Measurements from ENCODE around the gene HACD2.

The HACD2 gene

DNA sequence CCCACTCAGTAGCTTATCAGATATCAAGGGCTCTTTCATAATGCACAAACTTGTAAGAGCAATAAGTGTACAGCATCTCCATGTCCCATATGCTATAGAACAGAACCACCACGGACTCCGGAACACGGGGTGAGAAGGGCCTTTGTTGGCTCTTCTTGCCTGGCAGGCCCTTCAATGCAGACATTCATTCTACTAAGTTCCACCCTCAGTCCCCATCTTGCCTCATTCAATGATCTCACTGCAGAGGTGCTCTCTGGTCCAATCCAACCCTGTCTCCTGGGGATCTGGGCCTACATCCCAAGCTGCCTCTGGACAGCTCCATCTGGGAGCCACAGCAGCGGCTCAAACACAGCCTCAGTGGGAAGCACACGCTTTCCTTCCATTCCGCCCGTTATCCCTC is 16.8 kb downstream of the HACD2 start:
- DNase-seq: no peak

DNA sequence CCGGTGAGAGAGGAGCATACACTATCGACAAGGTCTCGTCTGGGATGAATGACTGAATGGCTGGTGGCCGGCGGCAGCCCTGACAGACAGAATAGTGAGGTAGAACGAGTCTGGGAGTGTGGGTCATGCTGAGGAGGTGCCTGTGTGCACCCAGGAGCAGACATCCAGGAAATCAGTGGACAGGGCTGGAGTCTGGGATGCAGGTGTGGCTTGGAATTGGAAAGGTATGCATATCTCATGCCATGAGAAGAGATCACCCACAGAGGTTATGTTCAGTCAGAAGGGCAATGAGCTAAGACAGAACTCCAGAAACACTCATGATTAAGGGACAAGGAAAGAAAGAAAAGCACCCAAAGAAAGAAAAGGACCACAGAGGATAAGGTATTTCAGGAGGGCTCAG is 20.8 kb downstream of the HACD2 start:
- DNase-seq: no peak

DNA sequence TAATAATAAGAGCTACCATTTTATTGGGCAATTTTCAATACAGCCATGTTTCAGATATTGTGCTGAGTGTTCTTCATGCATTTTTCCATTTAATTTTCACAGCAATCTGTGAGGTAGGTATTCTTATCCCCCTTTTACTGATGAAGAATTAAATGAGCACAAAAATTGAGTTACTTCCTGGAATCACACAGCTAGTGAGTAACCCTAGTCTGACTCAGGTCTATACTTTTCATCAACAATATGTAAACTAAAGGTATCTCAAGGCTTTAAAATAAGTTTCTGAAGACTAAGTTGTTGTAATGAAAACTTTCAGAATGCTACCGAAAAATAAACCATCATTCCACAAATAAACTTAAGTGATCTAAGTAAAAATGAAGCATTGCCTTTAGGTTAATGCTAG is 22.3 kb downstream of the HACD2 start:
- no peak for DNase-seq

DNA sequence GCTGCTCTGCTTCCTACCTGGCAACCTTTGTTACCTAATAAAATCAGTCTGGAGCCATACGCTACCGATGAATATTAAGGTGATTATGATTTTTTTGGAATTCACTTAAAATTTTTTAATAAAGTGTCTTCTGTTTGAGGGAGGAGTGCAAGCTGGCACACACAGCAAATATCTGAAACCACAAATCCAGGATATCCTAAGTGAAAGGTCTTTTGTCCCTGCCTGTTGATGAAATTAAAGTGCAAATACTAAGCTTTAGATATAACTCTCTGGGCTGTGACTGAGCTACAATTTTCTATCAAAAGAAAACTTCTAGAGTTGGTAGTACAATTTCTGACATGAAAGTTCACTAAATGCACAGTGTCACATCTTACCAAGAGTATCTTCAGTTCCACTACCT is 23.7 kb downstream of the HACD2 start:
- no peak for DNase-seq

- DNase-seq: peak; percentile 23
These were observed 25.6 kb downstream of the HACD2 start for GRCh38 chr3:123559040-123559861.

DNA sequence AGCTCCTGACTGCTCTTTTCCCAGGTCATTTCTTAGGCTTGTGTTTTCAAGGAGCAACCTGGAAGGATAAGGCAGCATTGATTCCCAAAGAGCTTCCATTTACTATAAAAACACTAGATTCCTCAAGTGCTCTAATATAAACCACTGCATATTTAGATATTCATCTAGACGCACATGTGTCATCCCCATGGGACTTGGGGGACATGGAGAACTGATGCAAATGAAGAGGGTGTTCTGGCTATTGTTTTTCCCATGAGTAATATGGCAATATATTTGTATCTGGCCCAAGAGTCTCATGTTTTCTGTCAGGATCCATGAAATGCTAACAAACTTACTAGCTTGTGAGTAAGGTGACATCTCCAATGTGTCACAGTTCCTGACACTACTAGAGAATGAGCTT is 31.3 kb downstream of the HACD2 start:
- DNase-seq: no peak

DNA sequence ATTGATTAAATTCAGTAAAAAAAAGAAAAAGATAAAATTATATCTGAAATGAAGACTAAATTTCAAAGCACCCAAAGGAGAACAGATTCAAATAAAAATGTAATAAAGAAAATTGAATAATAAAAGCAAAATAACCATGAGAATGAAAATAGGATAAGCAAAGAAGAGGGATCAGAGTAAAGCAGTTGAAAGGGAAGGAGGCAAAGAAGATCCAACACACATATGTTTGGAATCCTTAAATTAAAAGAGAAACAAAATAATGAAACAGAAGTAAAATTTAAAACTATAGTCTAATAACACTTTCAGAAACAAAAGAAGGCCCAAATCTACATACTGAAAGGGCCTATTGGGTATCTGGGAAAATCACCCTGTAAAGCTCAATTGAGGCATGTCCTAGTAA is 32.1 kb downstream of the HACD2 start:
- no peak for DNase-seq

DNA sequence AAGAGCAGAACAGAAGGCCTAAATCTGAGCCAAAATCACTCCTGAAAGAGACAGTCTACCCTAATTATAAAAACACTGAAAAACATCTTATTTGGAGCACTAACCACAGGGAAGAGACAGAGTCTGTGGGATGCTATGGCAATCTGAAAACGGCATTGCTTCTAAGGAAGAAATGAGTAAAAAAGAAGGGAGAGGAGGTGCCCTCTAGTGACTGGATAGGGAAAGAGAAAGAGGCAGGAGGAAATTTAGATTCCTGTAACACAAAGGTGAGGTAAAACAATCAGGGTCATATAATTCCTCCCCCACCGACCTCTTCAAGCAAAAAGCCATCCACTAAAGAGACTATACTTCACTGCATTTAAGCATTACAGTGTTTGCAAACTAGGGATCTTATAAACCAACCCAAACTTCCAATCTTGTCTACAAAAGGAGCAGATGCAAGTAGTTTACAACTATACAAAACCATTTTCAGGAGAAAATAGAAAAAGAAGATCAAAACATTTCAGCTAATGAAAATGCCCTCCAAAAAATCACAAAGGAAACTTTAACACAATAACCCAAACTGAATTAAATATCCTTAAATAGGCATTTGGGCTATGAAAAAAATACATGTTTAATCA is 32.6 kb downstream of the HACD2 start:
- DNase-seq: no peak

GRCh38 chr3:123547881-123548519 is 36.9 kb downstream of the HACD2 start:
- DNase-seq: no peak

DNA sequence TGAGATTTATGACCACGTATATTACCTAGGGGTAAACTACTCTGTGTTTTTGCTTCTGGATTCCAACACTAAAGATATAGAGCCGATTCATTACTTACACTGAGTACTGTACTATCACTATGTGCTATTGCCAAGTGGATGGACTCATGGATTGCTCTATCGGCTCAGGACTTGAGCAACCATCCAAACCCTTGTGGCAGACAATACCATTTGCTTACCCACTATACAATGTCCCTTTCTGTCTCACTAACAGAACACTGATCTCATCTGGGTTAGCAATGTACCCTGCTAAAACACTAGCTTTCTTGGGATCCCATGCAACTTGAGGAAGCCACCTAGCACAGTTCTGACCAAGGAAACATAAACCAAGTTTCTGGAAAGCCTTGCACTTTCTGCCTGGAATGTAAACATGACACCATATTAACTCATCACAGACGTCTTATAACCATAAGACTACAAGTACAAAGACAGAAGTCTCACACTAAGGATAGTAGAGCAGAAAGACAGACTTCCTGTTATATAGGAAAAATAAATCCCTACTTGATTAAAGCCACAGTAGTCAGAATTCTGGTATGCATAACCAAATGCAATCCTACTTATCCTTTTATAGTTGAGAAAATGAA is 38.6 kb downstream of the HACD2 start:
- no peak for DNase-seq

- no peak for DNase-seq
These were observed 40.9 kb downstream of the HACD2 start for GRCh38 chr3:123543950-123544349.

- DNase-seq: no peak
These were observed 44.6 kb downstream of the HACD2 start for GRCh38 chr3:123540285-123540684.

DNA sequence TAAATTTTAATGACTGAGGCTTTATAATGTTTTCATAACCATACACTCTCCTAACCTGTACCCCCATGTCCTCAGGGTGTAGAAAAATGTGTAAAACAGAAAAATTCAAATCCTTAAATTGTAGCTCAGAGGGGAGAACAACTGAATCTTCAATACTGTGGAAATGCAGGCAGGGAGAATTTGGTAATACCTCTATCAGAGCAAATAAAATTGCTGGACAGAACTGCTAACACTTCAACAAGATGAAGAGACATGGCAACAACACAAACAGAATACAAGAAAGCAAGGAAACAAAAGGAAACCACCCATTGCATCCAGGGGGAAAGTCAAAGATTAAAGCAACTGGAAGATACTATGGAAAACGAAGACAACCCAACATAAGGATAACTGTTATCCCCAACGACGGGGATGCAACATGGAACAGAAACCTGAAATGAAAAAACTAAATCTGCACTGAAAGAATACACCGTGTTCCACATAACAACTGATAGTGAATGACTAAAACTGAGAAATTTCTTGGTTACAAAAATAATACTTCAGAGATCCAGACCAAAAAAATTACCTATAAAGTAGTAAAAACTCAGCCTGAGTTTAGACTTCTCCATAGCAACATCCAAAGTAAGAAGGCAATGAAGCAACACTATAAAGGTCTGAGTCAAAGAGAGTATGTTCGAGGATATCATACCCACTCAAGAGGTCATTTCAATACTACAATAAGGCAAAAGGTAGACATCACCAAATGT is 48.5 kb downstream of the HACD2 start:
- DNase-seq: no peak

DNA sequence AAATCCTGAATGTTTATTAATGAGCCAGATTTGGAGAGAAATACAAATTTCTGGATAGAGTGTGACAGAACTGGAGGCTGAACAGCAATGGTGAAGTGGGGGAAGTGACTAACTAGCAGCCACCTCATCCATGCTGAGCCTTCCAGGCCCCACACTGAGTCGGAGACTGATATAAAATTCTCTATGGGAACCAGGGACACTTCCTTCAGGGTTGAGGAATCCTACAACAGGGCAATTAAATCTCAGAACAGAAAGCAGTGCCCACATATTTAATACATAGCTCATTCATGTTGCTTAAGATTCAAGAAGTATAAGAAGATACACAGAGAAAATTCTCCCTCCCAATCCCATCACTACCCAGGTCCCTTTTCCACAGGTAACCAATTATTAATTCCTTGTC is 49.3 kb downstream of the HACD2 start:
- DNase-seq: no peak

GRCh38 chr3:123534264-123534663 is 50.6 kb downstream of the HACD2 start:
- no peak for DNase-seq

DNA sequence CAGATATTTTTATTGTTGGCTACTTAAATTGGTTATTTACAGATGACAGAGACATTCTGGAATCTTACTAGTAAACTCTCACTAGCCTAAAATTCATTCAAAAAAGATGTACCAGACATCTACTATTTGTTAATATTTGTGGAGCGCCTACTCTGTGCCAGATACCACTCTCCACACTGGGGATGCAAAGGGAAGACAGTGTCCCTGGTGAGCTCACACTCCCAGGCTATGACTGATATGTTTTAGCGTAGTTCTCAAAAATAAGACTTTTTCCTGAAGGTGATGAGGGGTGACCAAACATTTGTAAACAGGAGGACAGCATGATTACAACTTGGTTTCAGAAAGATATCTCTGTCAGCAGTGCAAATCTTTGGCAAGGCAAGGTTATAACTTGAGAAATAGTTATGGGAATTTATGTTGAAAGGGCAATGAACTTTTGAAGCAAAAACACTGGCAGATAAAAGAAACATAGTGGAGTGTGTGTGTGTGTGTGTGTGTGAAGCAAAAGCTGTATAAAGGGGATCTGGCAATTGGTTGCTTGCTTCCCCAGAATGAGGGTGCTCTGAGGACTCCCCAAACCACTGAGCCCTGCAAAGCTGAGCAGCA is 51.2 kb downstream of the HACD2 start:
- no peak for DNase-seq

- no peak for DNase-seq
These were observed 56.7 kb downstream of the HACD2 start for GRCh38 chr3:123528130-123528529.

GRCh38 chr3:123527046-123527445 is 57.8 kb downstream of the HACD2 start:
- no peak for DNase-seq

- DNase-seq: no peak
These were observed 58.4 kb downstream of the HACD2 start for GRCh38 chr3:123526474-123526873.

- no peak for DNase-seq
These were observed 59.4 kb downstream of the HACD2 start for GRCh38 chr3:123525433-123525832.

DNA sequence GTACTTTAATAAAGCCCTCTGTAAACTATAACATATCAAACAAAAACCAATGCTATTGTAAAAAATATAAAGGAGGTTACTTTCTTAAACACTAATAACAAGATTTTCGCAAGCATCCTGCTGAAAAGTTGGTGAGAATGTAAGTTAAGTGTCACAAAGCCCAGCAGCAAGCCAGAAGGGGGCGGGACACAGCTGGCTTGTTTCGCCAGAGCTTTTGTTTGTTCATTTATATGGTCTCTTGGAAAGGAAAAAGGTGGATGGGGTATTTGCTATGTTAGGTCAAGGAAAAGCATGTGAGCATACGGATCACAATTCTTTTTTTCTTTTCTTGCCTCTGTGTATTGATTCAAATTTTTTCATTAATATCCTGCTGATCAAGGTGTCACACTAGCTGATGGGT is 59.9 kb downstream of the HACD2 start:
- no peak for DNase-seq

GRCh38 chr3:123523023-123523412 is 61.8 kb downstream of the HACD2 start:
- no peak for DNase-seq

Data from NCI-H748 treated with DMSO at 0.1 percent for 48 hours (cell line).